A673 (cell line): ENCODE data around the gene DNAJB6. TPM values are rescaled to one million over a fixed set of nuclear protein-coding genes. Genes with fewer than 3 reads are reported as not detected.

Experiments
- BruUV-seq: library from RNA; stranded (reverse); fragments of 400-500 nt; replicated peaks from 2 replicates; lab custom pipeline; 2021; lab: Mats Ljungman, UMichigan
- CTCF ChIA-PET: fragments of 300-600 bp; sonication (Branson Sonifier 250); formaldehyde crosslinking; loops from one replicate; lab custom pipeline; 2022; ENCODE audit warnings: antibody characterized with exemption; lab: Charles Lee
- POLR2A ChIA-PET: fragments of 300-600 bp; sonication (Branson Sonifier 250); formaldehyde crosslinking; loops from one replicate; lab custom pipeline; 2022; ENCODE audit warnings: antibody characterized with exemption; ENCODE audit not compliant: low non-redundant PET; lab: Charles Lee
- DNase-seq: peaks from one replicate; pipeline ENCODE4 v3.0.0-alpha.2; 2015; ENCODE audit warnings: low spot score
- H3K27ac ChIP-seq: fragments of 200-600 bp; sonication (generic); 2 replicates; pipeline ENCODE4 v1.5.1; 2016; ENCODE audit warnings: mixed run types, low read depth, mild to moderate bottlenecking, mixed read lengths, antibody characterized with exemption, low read length; ENCODE audit not compliant: poor library complexity, severe bottlenecking
- H3K27me3 ChIP-seq: fragments of 200-600 bp; sonication (generic); replicated peaks from 2 replicates; pipeline ENCODE4 v1.6.1; 2017; ENCODE audit warnings: mixed run types, low read depth, mild to moderate bottlenecking, mixed read lengths, antibody characterized with exemption, low read length; ENCODE audit not compliant: insufficient read depth, poor library complexity
- H3K36me3 ChIP-seq: fragments of 200-600 bp; sonication (generic); 2 replicates; pipeline ENCODE4 v1.6.1; 2016; ENCODE audit warnings: mixed run types, mild to moderate bottlenecking, mixed read lengths, antibody characterized with exemption, low read length; ENCODE audit not compliant: insufficient read depth, poor library complexity, severe bottlenecking
- H3K4me1 ChIP-seq: fragments of 200-600 bp; sonication (generic); 2 replicates; pipeline ENCODE4 v1.6.1; 2017; ENCODE audit warnings: mixed run types, mild to moderate bottlenecking, mixed read lengths, antibody characterized with exemption, low read length; ENCODE audit not compliant: insufficient read depth, poor library complexity, severe bottlenecking
- H3K4me3 ChIP-seq: fragments of 200-600 bp; sonication (generic); 2 replicates; pipeline ENCODE4 v1.5.1; 2016; ENCODE audit warnings: low read depth, mixed run types, mild to moderate bottlenecking, mixed read lengths, low read length; ENCODE audit not compliant: poor library complexity, severe bottlenecking
- H3K9me3 ChIP-seq: fragments of 200-600 bp; sonication (generic); 2 replicates; pipeline ENCODE4 v1.6.1; 2016; ENCODE audit warnings: mixed run types, low read depth, mild to moderate bottlenecking, mixed read lengths, antibody characterized with exemption, low read length; ENCODE audit not compliant: poor library complexity, severe bottlenecking
- EZH2 ChIP-seq: fragments of 200-600 bp; sonication (generic); IDR thresholded peaks from 2 replicates; pipeline ENCODE4 v1.6.1; 2017; ENCODE audit warnings: borderline replicate concordance, low read depth, mild to moderate bottlenecking, mixed read lengths, antibody characterized with exemption, low read length; ENCODE audit not compliant: poor library complexity, severe bottlenecking
- intact Hi-C: fragments of 100-400 bp; cut with micrococcal nuclease; formaldehyde crosslinking; loops from one replicate; pipeline ENCODE4 v1.10.0; 2022; ENCODE audit not compliant: unreplicated experiment
- total RNA-seq: library from RNA; stranded (reverse); gene quantifications from 2 replicates; pipeline ENCODE4 v1.2.3, GENCODE V29; 2021
- TF ChIP-seq, protein P1 (sequence below): fragments of 300-800, 200-600 bp; sonication (generic); conservative IDR thresholded peaks from 2 replicates; pipeline ENCODE4 v1.5.1; 2017; ENCODE audit warnings: low read depth, mild to moderate bottlenecking, antibody characterized with exemption, low read length, moderate library complexity, mixed read lengths

Gene DNAJB6
- total RNA-seq, 1 experiment from 2014 or later = 146 TPM

GRCh38 chr7:157464111-157464970 lies 127.5 kb downstream of the DNAJB6 start:
- Histone ChIP-seq H3K4me3 (no peak overlapping the region), H3K9me3 (no peaks in the 10 kb centered on the region), H3K27me3 (no peaks in the 10 kb centered on the region), H3K4me1 (peaks cover 6% of the 10 kb centered on the region), H3K27ac (no peak overlapping the region), H3K36me3 (no peaks in the 10 kb centered on the region)
- ChIA-PET CTCF (no interaction called here), POLR2A (no interaction called here)
- intact Hi-C loops = no loop called here
- BruUV-seq = no TSS peak
- no peak for TF ChIP-seq EZH2
- TF ChIP-seq, protein P1, sequence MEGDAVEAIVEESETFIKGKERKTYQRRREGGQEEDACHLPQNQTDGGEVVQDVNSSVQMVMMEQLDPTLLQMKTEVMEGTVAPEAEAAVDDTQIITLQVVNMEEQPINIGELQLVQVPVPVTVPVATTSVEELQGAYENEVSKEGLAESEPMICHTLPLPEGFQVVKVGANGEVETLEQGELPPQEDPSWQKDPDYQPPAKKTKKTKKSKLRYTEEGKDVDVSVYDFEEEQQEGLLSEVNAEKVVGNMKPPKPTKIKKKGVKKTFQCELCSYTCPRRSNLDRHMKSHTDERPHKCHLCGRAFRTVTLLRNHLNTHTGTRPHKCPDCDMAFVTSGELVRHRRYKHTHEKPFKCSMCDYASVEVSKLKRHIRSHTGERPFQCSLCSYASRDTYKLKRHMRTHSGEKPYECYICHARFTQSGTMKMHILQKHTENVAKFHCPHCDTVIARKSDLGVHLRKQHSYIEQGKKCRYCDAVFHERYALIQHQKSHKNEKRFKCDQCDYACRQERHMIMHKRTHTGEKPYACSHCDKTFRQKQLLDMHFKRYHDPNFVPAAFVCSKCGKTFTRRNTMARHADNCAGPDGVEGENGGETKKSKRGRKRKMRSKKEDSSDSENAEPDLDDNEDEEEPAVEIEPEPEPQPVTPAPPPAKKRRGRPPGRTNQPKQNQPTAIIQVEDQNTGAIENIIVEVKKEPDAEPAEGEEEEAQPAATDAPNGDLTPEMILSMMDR = no peak
- DNase-seq = peak; percentile 51

DNA sequence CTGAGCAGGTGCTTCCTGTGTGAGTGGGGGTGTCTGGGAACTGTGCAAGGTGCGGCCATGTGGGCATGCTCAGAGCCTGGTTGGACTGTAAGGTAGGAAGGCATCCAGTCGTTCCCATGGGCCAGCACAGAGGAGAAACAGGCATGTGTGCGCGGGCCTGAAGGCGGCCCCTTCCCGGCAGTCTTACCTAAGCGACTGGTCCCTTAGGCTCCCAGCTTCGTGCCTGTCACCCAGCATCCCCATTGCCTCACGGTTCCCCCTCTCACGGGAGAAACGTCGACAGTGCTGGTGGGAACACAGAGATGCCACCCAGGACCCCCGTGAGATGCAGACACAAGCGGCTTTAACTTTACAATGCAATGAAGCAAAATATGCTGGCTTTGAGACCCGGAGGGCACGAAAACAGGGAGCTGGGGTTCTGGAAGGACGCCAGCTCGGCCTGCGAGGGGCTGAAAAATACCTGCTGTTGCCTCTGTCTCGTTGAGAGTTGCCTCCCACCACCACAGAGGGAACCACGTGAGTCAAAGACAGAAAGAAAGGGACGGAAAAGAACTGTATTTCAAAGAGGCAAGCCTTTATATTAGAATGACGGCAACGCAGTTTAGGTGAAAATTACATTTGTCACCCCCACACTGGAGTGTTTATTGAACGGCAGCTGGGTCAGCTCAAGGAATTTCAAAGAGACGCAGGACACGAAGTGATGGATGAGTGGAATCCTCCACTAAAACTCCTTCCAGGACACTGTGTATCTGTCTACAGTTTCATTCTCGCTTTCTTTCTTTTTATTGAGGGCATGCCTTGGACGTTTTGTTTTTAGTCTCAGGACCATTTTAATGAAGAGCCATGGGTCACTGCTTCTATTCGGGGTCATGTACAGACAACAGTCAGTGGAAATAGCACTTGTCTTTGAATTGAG lies 128.4 kb downstream of the DNAJB6 start:
- H3K9me3 ChIP-seq = no peaks in the 10 kb centered on the region
- H3K36me3 ChIP-seq = no peaks in the 10 kb centered on the region
- intact Hi-C loops = no loop called here
- no peak overlapping the region for H3K27ac ChIP-seq
- DNase-seq = no peak
- BruUV-seq = no TSS peak
- TF ChIP-seq, protein P1 = no peak
- no peak for TF ChIP-seq EZH2
- H3K4me3 ChIP-seq = no peak overlapping the region
- ChIA-PET POLR2A (no interaction called here), CTCF (no interaction called here)
- H3K27me3 ChIP-seq = no peaks in the 10 kb centered on the region
- H3K4me1 ChIP-seq = peaks cover 6% of the 10 kb centered on the region

DNA sequence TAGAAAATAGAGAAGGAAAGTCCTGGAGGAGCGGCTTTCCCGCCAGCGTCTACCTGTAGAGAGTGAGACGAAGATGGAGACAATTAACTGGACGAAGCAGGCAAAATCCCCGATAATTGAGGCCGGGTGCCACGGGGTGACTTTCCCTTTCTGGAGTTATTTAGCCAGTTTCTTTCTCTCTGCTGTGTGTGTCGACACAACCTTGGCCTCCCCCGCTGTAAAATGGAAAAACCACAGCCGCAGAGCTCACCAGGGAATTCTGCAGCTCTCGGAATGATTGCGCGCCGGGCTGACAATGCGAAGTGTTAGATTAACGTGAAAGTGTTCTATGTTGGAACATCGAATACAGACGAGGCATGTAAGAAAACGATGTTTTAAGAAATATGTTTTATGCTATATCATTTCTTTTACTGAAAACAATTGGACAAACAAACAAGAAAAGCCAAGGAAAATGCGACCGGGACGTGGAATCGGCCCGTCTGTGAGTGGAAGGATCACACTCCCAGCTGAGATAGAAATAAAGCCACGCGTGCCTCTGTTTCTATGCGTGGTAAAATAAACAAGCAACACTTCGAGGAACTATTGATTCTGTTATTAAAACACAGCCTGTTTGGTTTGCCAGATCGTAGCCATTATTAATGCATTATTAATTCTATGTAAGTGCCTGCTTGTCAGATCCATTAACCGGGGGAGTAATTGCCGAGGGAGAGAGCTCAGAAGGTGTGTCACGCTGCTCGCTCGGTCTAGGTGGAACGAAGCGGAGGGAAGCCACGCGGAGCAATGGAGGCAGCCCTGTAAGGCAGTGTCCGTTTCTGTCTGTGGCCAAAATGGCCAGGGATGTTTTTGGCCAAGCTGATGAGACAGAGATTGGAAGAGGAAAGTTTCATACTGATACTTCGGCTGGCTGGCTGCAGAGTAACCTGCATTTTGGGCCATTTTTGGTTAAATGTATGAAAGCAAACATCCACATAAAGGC lies 129.4 kb downstream of the DNAJB6 start:
- H3K27me3 ChIP-seq = no peaks in the 10 kb centered on the region
- no peaks in the 10 kb centered on the region for H3K9me3 ChIP-seq
- POLR2A ChIA-PET = no interaction called here
- no peak for DNase-seq
- peaks cover 6% of the 10 kb centered on the region for H3K4me1 ChIP-seq
- intact Hi-C loops = no loop called here
- H3K36me3 ChIP-seq = no peaks in the 10 kb centered on the region
- H3K4me3 ChIP-seq = no peak overlapping the region
- TF ChIP-seq, protein P1 = no peak
- no peak for TF ChIP-seq EZH2
- H3K27ac ChIP-seq = no peak overlapping the region
- no TSS peak for BruUV-seq
- CTCF ChIA-PET = no interaction called here
